Ectodermal cell (in vitro differentiated cells): Measurements from ENCODE around the gene SLC2A9.

Experiments used
- H3K27ac ChIP-seq: 2 replicates; pipeline ENCODE4 v1.7.0; 2013; ENCODE audit warnings: mild to moderate bottlenecking, low read depth, low read length; ENCODE audit not compliant: insufficient read depth, poor library complexity, severe bottlenecking
- H3K27me3 ChIP-seq: 2 replicates; pipeline ENCODE4 v1.7.0; 2013; ENCODE audit warnings: mild to moderate bottlenecking, low read length; ENCODE audit not compliant: insufficient read depth, control insufficient read depth, poor library complexity, severe bottlenecking
- H3K36me3 ChIP-seq: one replicate; pipeline ENCODE4 v1.7.0; 2013; ENCODE audit warnings: low read length; ENCODE audit not compliant: control insufficient read depth, insufficient read depth
- H3K4me1 ChIP-seq: one replicate; pipeline ENCODE4 v1.7.0; 2013; ENCODE audit warnings: low read length; ENCODE audit not compliant: control insufficient read depth, insufficient read depth
- H3K4me3 ChIP-seq: 2 replicates; pipeline ENCODE4 v1.7.0; 2013; ENCODE audit warnings: low read depth, low read length, control low read depth; ENCODE audit not compliant: insufficient read depth
- H3K9me3 ChIP-seq: 2 replicates; pipeline ENCODE4 v1.7.0; 2013; ENCODE audit warnings: mild to moderate bottlenecking, low read length, moderate library complexity; ENCODE audit not compliant: control insufficient read depth
- WGBS, 2 experiments: methylation state at CpG; one replicate each; pipeline ENCODE4 v1.1.7; 2013; ENCODE audit warnings: missing lambda C conversion rate in 2 of 2; 5-methylcytosine and 5-hydroxymethylcytosine counted together

SLC2A9 gene

GRCh38 chr4:10046471-10046870 lies 25.2 kb upstream of the SLC2A9 start:
- Histone ChIP-seq H3K36me3 (no peaks in the 10 kb centered on the region), H3K27ac (no peak overlapping the region), H3K4me1 (peaks cover 10% of the 10 kb centered on the region), H3K9me3 (no peaks in the 10 kb centered on the region), H3K4me3 (no peak overlapping the region), H3K27me3 (no peaks in the 10 kb centered on the region)
- WGBS, 2 experiments: 87 to 92% methylated on average over 3 of the region's 3 CpGs

- Histone ChIP-seq H3K9me3 (no peaks in the 10 kb centered on the region), H3K4me3 (no peak overlapping the region), H3K4me1 (peaks cover 6% of the 10 kb centered on the region), H3K27ac (no peak overlapping the region), H3K36me3 (no peaks in the 10 kb centered on the region), H3K27me3 (no peaks in the 10 kb centered on the region)
- WGBS, 2 experiments: 87 to 93% methylated on average over 1 of the region's 1 CpG
These were observed 24.2 kb upstream of the SLC2A9 start for GRCh38 chr4:10045481-10045880.

DNA sequence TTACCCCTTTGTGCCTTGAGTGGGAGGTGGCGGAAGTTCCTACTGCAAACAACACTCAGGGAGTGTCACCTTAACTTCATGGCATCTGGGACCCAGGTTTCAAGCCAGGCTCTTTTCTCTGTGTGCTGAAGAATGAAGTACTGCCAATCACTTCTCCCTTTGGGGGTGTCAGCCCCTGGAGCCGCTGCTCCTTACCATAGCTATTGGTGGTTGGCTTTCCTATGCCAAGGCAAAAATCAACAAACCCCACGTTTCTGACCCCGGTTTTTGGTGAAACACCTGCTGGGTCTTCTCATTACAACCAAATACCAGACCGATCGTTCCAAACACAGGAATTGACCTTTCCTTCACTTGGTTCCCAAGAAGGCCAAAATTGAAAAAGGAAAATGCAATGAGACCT lies 19.7 kb upstream of the SLC2A9 start:
- Histone ChIP-seq H3K4me3 (no peak overlapping the region), H3K36me3 (no peaks in the 10 kb centered on the region), H3K4me1 (no peaks in the 10 kb centered on the region), H3K9me3 (no peaks in the 10 kb centered on the region), H3K27ac (no peak overlapping the region), H3K27me3 (no peaks in the 10 kb centered on the region)
- 76 to 77% methylated on average over 6 of the region's 6 CpGs for WGBS, 2 experiments

DNA sequence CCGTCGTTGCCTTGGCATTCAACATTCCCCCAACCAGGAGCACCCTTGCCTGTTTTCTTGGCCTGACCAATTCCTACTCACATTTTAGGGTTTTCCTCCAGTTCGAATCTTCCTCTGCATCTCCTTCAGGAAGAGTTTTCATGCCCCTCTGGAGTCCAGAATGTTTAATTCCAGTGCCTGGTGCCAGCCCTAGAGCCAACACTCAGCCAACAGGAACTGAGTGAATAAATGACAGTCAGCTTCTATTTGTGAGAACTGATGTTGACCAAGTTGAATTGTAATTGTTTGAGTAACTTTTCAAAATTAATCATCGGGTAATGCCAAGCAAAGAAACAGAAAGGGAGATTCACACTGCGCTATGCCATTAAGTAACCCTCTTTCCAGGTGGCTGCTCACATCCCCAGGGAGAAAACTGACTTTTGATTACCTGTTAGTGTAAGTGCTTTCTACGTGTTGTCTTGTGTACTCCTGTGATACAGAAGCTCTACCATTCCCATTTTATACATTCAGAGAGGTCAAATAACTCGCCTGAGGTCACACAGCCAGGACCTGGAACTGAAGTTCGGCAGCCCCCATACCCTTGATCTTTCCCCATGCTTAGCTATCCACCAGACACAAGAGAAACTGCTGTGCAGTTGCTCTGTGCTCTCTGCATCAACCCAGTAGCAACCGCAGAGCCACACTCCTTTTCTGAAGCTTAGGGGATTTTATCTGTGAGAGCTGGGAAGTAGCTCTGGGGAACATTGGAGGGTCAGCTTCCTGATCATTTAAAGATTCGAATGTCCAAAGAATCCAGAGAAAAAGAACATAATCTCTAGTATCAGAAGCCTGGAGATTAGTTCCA lies 19.0 kb upstream of the SLC2A9 start:
- no peak overlapping the region for H3K27ac ChIP-seq
- no peaks in the 10 kb centered on the region for H3K36me3 ChIP-seq
- no peaks in the 10 kb centered on the region for H3K9me3 ChIP-seq
- H3K4me1 ChIP-seq: no peaks in the 10 kb centered on the region
- H3K4me3 ChIP-seq: no peak overlapping the region
- H3K27me3 ChIP-seq: no peaks in the 10 kb centered on the region
- WGBS, 2 experiments: 93 to 94% methylated on average over 10 of the region's 10 CpGs

DNA sequence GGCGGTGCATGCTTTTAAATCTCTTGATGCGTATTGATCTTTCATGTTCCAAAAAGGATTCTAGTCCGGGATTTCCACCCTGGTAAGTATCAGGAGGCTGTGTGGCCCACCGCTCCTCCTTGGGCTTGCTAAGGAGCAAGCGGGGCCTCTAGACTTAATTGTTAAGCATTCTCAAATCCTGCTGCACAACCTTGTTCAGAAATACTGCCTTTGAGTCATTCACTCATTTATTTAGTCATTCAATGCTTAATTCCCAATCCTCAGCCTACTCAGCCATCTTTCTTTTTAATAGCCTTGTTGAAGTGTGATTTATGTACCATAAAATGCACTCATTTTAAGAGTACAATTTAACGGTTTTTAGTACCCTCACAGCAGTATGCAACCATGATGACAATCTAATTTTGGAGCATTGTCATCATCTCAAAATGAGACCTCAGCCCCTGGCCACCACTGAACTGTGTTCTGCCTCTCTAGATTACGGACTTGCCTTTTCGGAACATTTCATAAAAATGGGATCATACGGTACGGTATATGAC lies 15.6 kb upstream of the SLC2A9 start:
- Histone ChIP-seq H3K36me3 (no peaks in the 10 kb centered on the region), H3K27me3 (no peaks in the 10 kb centered on the region), H3K27ac (no peak overlapping the region), H3K9me3 (no peaks in the 10 kb centered on the region), H3K4me1 (peaks cover 13% of the 10 kb centered on the region), H3K4me3 (no peak overlapping the region)
- 84 to 87% methylated on average over 10 of the region's 10 CpGs for WGBS, 2 experiments

GRCh38 chr4:10035130-10035529 lies 13.8 kb upstream of the SLC2A9 start:
- H3K27me3 ChIP-seq: no peaks in the 10 kb centered on the region
- no peak overlapping the region for H3K27ac ChIP-seq
- H3K36me3 ChIP-seq: no peaks in the 10 kb centered on the region
- no peak overlapping the region for H3K4me3 ChIP-seq
- no peaks in the 10 kb centered on the region for H3K9me3 ChIP-seq
- 90 to 93% methylated on average over 6 of the region's 6 CpGs for WGBS, 2 experiments
- peaks cover 26% of the 10 kb centered on the region for H3K4me1 ChIP-seq

DNA sequence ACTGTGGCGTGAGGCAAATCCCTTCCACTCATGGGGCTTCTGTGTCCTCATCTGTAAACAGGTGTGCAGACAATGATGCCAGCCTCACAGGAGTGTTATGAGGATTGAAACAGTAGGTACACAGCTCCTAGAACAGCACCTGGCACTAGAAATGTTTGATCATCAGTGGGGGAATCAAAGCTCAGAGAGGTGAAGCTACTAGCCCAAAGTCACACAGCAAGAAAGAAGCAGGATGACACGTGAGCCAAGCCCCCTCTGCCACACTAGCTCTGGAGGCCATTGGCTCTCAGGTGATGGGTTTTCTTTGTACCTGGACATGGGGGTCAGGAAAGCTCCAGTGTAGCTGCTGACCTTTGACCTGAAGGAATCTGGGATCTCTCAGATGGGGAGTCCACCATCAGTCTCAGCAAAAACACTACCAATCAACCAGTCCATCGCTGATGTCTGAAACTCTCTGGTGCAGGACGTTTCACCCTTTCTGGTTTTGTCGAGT lies 13.4 kb upstream of the SLC2A9 start:
- Histone ChIP-seq H3K27ac (no peak overlapping the region), H3K27me3 (no peaks in the 10 kb centered on the region), H3K9me3 (no peaks in the 10 kb centered on the region), H3K36me3 (no peaks in the 10 kb centered on the region), H3K4me1 (peaks cover 26% of the 10 kb centered on the region), H3K4me3 (no peak overlapping the region)
- 90 to 92% methylated on average over 5 of the region's 5 CpGs for WGBS, 2 experiments

GRCh38 chr4:10034136-10034535 lies 12.8 kb upstream of the SLC2A9 start:
- Histone ChIP-seq H3K4me1 (peaks cover 26% of the 10 kb centered on the region), H3K9me3 (no peaks in the 10 kb centered on the region), H3K36me3 (no peaks in the 10 kb centered on the region), H3K27me3 (no peaks in the 10 kb centered on the region), H3K4me3 (no peak overlapping the region), H3K27ac (no peak overlapping the region)
- 90 to 93% methylated on average over 10 of the region's 10 CpGs for WGBS, 2 experiments

GRCh38 chr4:10033191-10033881 lies 12.0 kb upstream of the SLC2A9 start:
- Histone ChIP-seq H3K9me3 (no peaks in the 10 kb centered on the region), H3K36me3 (no peaks in the 10 kb centered on the region), H3K4me3 (no peak overlapping the region), H3K4me1 (peaks cover 26% of the 10 kb centered on the region), H3K27ac (no peak overlapping the region), H3K27me3 (no peaks in the 10 kb centered on the region)
- WGBS, 2 experiments: 84 to 89% methylated on average over 18 of the region's 18 CpGs

GRCh38 chr4:10032625-10033024 lies 11.3 kb upstream of the SLC2A9 start:
- no peak overlapping the region for H3K27ac ChIP-seq

More at GRCh38 chr4:10032625-10033024, 11.3 kb upstream of the SLC2A9 start:
- Histone ChIP-seq H3K9me3 (no peaks in the 10 kb centered on the region), H3K27me3 (no peaks in the 10 kb centered on the region), H3K36me3 (no peaks in the 10 kb centered on the region), H3K4me1 (peaks cover 26% of the 10 kb centered on the region), H3K4me3 (no peak overlapping the region)
- WGBS, 2 experiments: 91% methylated on average over 6 of the region's 6 CpGs
